HG02870 (cell line): ENCODE measurements around the gene NPRL2.
A peak's percentile ranks its signal among the peaks of the same experiment; 100 is the strongest.

Source experiments
- ATAC-seq: cut with Tn5 transposase; IDR thresholded peaks from one replicate; pipeline ENCODE4 v1.9.1; 2021; ENCODE audit warnings: mild to moderate bottlenecking, moderate library complexity; ENCODE audit not compliant: unreplicated experiment

The NPRL2 gene

GRCh38 chr3:50373146-50374051, 22.8 kb upstream of the NPRL2 start:
- ATAC-seq: no peak

- no peak for ATAC-seq
These were observed 21.8 kb upstream of the NPRL2 start for GRCh38 chr3:50372349-50372748.

GRCh38 chr3:50371133-50371685, 20.6 kb upstream of the NPRL2 start:
- ATAC-seq: no peak

- ATAC-seq: no peak
These were observed 20.0 kb upstream of the NPRL2 start for GRCh38 chr3:50370594-50370993.

GRCh38 chr3:50369012-50369670, 18.6 kb upstream of the NPRL2 start:
- no peak for ATAC-seq

- no peak for ATAC-seq
These were observed 15.3 kb upstream of the NPRL2 start for GRCh38 chr3:50365842-50366220.

- peak; percentile 82 for ATAC-seq
These were observed 14.7 kb upstream of the NPRL2 start for GRCh38 chr3:50365080-50365841.

- ATAC-seq: no peak
These were observed 14.1 kb upstream of the NPRL2 start for GRCh38 chr3:50364573-50365079.

- peak; percentile 3 for ATAC-seq
These were observed 9.2 kb upstream of the NPRL2 start for GRCh38 chr3:50359760-50360110.

GRCh38 chr3:50358911-50359759, 8.6 kb upstream of the NPRL2 start, which contains the start of gene TMEM115:
TMEM115 (minus strand) TSS chr3:50359521; CDS start chr3:50359063, 458 bp downstream.
- peak; percentile 99 for ATAC-seq

GRCh38 chr3:50358355-50358910, 7.9 kb upstream of the NPRL2 start:
- ATAC-seq: no peak

- no peak for ATAC-seq
These were observed 6.9 kb upstream of the NPRL2 start for GRCh38 chr3:50357481-50357880.

- no peak for ATAC-seq
These were observed 6.0 kb upstream of the NPRL2 start for GRCh38 chr3:50356553-50356952.

- ATAC-seq: no peak
These were observed 5.4 kb upstream of the NPRL2 start for GRCh38 chr3:50355829-50356552.

- ATAC-seq: no peak
These were observed 4.3 kb upstream of the NPRL2 start for GRCh38 chr3:50354850-50355249.

GRCh38 chr3:50354186-50354764, 3.7 kb upstream of the NPRL2 start:
- ATAC-seq: no peak

GRCh38 chr3:50353245-50354004, 2.9 kb upstream of the NPRL2 start:
- no peak for ATAC-seq

GRCh38 chr3:50352781-50353180, 2.2 kb upstream of the NPRL2 start:
- no peak for ATAC-seq
